NT2/D1 (cell line): ENCODE measurements around the gene MMP17.

Experiments
- SUZ12 ChIP-seq: IDR thresholded peaks from 2 replicates; pipeline ENCODE4 v1.6.1; 2011; ENCODE audit not compliant: insufficient read length, insufficient read depth; ENCODE audit errors: extremely low read depth
- YY1 ChIP-seq: IDR thresholded peaks from 2 replicates; pipeline ENCODE4 v1.6.1; 2011; ENCODE audit not compliant: insufficient read length, insufficient read depth
- ZNF274 ChIP-seq: IDR thresholded peaks from 2 replicates; pipeline ENCODE4 v1.6.1; 2011; ENCODE audit warnings: mild to moderate bottlenecking, low read depth, low read length

- no peak for TF ChIP-seq YY1
- no peak for TF ChIP-seq ZNF274
- TF ChIP-seq SUZ12: no peak
Observed at GRCh38 chr12:131864469-131864868, 36.3 kb downstream of the MMP17 start.
